OCI-LY3 (cell line): Measurements from ENCODE around the gene GSTM3.

Source experiments
- H2AFZ ChIP-seq: fragments of 200-600, 300-600 bp; shearing (Covaris generic); 2 replicates; pipeline ENCODE4 v1.6.0; 2014; ENCODE audit warnings: antibody characterized with exemption, low read depth, low read length
- H3K27ac ChIP-seq: fragments of 200-600, 300-600 bp; sonication (generic); 2 replicates; pipeline ENCODE4 v1.5.1; 2014; ENCODE audit warnings: mild to moderate bottlenecking, low read length, moderate library complexity, mixed read lengths
- H3K27me3 ChIP-seq: fragments of 200-600, 300-600 bp; sonication (generic); 2 replicates; pipeline ENCODE4 v1.6.1; 2014; ENCODE audit warnings: low read depth, low read length, mixed read lengths
- H3K36me3 ChIP-seq: fragments of 200-600, 300-600 bp; sonication (generic); replicated peaks from 2 replicates; pipeline ENCODE3; 2014; ENCODE audit warnings: low read depth, low read length, mixed read lengths
- H3K4me1 ChIP-seq: fragments of 300-600, 200-600 bp; sonication (generic); 2 replicates; pipeline ENCODE4 v1.6.1; 2014; ENCODE audit warnings: low read length, mixed read lengths
- H3K4me2 ChIP-seq: fragments of 200-600, 300-600 bp; sonication (generic); 2 replicates; pipeline ENCODE4 v1.6.1; 2014; ENCODE audit warnings: low read length, mixed read lengths
- H3K4me3 ChIP-seq: fragments of 300-600, 200-600 bp; sonication (generic); 2 replicates; pipeline ENCODE4 v1.5.1; 2014; ENCODE audit warnings: antibody characterized with exemption, mild to moderate bottlenecking, low read length, moderate library complexity
- H3K79me2 ChIP-seq: fragments of 300-600, 200-600 bp; shearing (Covaris generic); 2 replicates; pipeline ENCODE4 v1.6.1; 2014; ENCODE audit warnings: mild to moderate bottlenecking, low read length, mixed read lengths
- H3K9ac ChIP-seq: fragments of 300-600, 200-600 bp; shearing (Covaris generic); 2 replicates; pipeline ENCODE4 v1.6.0; 2014; ENCODE audit warnings: mild to moderate bottlenecking, low read length, moderate library complexity
- H3K9me3 ChIP-seq: fragments of 200-600, 300-600 bp; shearing (Covaris generic); 2 replicates; pipeline ENCODE4 v1.6.1; 2014; ENCODE audit warnings: low read length, mixed read lengths; ENCODE audit not compliant: insufficient read depth
- H4K20me1 ChIP-seq: fragments of 200-600, 300-600 bp; sonication (generic); 2 replicates; pipeline ENCODE4 v1.6.1; 2016; ENCODE audit warnings: low read length, mixed read lengths; ENCODE audit not compliant: insufficient read depth
- EZH2phosphoT487 ChIP-seq: fragments of 200-600 bp; shearing (Covaris generic); IDR thresholded peaks from 2 replicates; pipeline ENCODE4 v1.6.1; 2018; ENCODE audit warnings: antibody characterized with exemption, mixed run types, low read depth
- TF ChIP-seq, protein P1 (sequence below): fragments of 200-600, 300-600 bp; sonication (generic); IDR thresholded peaks from 2 replicates; pipeline ENCODE4 v1.5.1; 2014; ENCODE audit warnings: antibody characterized with exemption, low read length, low read depth

Gene GSTM3

DNA sequence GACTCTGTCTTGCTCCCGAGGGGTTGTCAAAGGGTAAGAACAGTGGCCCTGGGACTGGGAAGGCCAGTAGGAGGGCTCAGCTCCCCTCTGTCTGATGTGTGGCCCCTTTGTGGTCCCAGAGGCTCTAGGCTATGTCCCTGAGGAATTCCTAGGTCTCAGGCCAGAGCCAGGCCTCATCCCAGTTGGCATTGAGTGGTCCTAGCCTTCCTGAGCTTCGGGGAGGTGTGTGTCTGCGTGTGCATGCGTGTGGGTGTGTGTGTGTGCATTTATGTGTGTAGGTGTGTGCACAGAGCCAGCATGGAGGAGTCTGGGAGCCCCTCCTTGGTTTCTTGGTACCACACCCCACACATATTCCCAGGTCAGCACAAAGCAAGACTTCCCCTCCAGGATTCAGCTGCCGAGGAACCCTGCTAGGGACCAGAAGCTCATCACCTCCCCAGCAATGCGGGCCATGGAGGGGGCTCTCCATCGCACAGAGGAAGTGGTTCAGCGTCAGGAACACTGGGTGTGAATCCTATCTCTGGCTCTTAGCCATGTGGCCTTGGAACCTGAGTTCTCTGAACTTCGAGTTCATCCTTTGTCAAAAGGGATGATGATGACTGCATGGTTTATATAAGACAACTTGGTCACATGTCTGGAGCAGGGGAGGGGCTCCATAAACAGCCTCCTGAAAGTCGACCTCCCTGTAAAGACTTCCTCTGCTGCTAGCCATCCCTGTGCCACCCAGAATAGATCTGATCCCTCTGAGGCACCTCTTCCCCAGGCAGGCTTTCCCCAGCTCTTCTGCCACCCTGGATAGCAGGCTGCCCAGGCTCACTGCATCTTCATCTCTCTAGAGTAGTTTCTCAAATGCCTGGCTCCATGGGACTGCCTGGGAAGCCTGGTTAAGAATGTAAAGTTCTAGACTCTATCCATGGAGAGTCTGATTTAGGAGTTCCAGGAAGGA, 31.1 kb upstream of the GSTM3 start:
- Histone ChIP-seq H2AFZ (no peak overlapping the region), H3K36me3 (no peaks in the 10 kb centered on the region)

DNA sequence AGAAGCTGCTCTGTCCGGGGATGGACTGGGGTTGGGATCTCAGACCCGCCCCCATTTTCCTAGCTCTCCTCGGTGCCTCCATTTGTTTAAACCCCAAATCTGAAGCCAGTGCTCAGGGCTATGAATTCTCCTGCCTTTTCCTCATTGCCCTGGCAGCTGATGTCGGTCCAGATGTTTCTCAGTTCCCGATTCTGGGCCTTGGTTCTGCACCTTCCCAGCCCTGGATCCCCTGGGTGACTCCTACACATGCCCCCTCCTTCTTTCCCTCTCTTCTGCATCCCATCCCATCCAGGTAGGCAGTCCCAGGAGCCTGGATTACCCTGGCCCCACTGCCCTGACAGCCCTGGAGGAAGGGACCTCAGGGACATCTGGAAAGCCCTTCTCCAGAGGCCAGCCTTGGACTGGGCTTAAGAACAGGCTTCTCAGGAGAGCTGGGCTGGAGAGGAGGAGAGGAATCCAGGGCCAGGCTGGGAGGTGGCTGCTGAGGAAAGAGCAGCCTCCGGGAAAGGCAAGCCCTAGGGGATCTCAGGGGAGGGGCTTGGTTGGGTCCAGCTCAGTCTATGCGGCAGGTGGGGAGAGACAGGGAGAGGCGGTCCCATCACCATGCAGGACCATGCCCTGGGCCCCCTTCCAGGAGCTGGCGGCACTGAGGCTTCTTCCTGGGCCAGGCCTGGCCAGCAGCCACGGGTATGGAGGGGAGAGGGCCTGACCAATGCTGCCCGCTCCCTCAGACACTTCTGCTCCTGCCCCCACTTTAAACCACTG, 29.7 kb upstream of the GSTM3 start:
- Histone ChIP-seq H4K20me1 (no peaks in the 10 kb centered on the region), H3K9ac (no peak overlapping the region), H3K79me2 (no peaks in the 10 kb centered on the region), H3K4me2 (no peak overlapping the region), H3K36me3 (no peaks in the 10 kb centered on the region), H3K27me3 (no peaks in the 10 kb centered on the region; the same call in 1 of the 2 replicates), H3K9me3 (no peaks in the 10 kb centered on the region), H3K4me1 (peaks cover 3% of the 10 kb centered on the region; the same call in 1 of the 2 replicates), H2AFZ (no peak overlapping the region), H3K4me3 (no peak overlapping the region), H3K27ac (no peak overlapping the region)
- TF ChIP-seq, protein P1, sequence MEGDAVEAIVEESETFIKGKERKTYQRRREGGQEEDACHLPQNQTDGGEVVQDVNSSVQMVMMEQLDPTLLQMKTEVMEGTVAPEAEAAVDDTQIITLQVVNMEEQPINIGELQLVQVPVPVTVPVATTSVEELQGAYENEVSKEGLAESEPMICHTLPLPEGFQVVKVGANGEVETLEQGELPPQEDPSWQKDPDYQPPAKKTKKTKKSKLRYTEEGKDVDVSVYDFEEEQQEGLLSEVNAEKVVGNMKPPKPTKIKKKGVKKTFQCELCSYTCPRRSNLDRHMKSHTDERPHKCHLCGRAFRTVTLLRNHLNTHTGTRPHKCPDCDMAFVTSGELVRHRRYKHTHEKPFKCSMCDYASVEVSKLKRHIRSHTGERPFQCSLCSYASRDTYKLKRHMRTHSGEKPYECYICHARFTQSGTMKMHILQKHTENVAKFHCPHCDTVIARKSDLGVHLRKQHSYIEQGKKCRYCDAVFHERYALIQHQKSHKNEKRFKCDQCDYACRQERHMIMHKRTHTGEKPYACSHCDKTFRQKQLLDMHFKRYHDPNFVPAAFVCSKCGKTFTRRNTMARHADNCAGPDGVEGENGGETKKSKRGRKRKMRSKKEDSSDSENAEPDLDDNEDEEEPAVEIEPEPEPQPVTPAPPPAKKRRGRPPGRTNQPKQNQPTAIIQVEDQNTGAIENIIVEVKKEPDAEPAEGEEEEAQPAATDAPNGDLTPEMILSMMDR = no peak
- no peak for TF ChIP-seq EZH2phosphoT487

More for the DNA sequence above, 31.1 kb upstream of the GSTM3 start:
- H3K4me2 ChIP-seq = no peak overlapping the region
- no peaks in the 10 kb centered on the region for H4K20me1 ChIP-seq
- no peak overlapping the region for H3K4me3 ChIP-seq
- no peaks in the 10 kb centered on the region; the same call in 1 of the 2 replicates for H3K27me3 ChIP-seq
- no peak for TF ChIP-seq EZH2phosphoT487
- TF ChIP-seq, protein P1 = no peak
- no peaks in the 10 kb centered on the region for H3K79me2 ChIP-seq
- no peaks in the 10 kb centered on the region for H3K9me3 ChIP-seq
- no peak overlapping the region for H3K27ac ChIP-seq
- H3K4me1 ChIP-seq = peaks cover 4% of the 10 kb centered on the region; the same call in 1 of the 2 replicates
- no peak overlapping the region for H3K9ac ChIP-seq

DNA sequence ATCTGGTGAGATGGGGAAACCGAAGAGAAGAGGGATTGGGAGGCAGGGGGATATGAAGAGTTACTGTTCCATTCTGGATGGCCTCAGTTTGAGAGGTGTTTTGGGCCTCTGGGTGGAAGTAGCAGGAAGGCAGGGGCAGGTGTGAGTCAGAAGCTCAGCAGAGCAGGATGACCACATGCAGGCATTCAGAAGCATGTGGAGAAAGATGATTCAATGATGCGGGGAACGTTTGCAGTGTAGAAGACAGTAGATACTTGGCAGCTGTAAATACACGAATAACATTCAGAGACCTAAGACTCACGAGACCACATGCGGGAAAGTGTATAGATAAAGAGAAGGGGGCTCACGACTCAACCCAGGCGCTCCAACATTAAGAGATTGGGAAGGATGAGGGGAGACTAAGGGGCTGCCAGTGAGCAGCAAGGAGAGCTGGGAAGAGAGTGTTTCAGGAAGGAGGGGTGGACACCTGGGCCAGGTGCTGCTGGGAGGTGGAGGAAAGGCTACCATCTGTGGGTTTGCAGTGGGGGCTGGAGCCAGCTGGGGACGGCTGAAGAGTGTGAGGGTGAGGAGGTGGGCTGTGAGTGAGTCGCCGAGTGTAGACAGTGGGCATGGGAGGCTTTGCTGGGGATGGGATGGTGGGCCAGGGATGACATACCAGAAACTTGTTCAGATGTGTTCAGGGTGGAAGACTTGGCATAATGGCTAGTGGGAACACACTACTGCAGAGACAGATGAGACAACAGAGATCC, 28.7 kb upstream of the GSTM3 start:
- Histone ChIP-seq H3K27me3 (no peaks in the 10 kb centered on the region), H2AFZ (no peak overlapping the region), H3K79me2 (no peaks in the 10 kb centered on the region), H3K27ac (no peak overlapping the region), H3K4me2 (no peak overlapping the region), H3K9me3 (no peaks in the 10 kb centered on the region), H3K4me3 (no peak overlapping the region), H3K9ac (no peak overlapping the region), H3K4me1 (peaks cover 3% of the 10 kb centered on the region; the same call in 1 of the 2 replicates), H4K20me1 (no peaks in the 10 kb centered on the region), H3K36me3 (no peaks in the 10 kb centered on the region)
- TF ChIP-seq EZH2phosphoT487 = no peak
- TF ChIP-seq, protein P1 = no peak
